CD4-positive, alpha-beta T cell treated with Interleukin-17A for 4 hours (primary cell): ENCODE data around the gene COL16A1.
A peak's percentile ranks its signal among the peaks of the same experiment; 100 is the strongest.

ENCODE experiments used
- DNase-seq: peaks from one replicate; pipeline ENCODE4 v3.0.0-alpha.2; 2020; ENCODE audit warnings: mixed read lengths

The COL16A1 gene

GRCh38 chr1:31621847-31622730 lies 81.7 kb downstream of the COL16A1 start:
- DNase-seq = no peak

- DNase-seq = no peak
These were observed 82.4 kb downstream of the COL16A1 start for GRCh38 chr1:31621498-31621820.

- DNase-seq = no peak
These were observed 83.0 kb downstream of the COL16A1 start for GRCh38 chr1:31620631-31621497.

GRCh38 chr1:31618916-31619846 lies 84.6 kb downstream of the COL16A1 start:
- no peak for DNase-seq

GRCh38 chr1:31617916-31618746 lies 85.7 kb downstream of the COL16A1 start:
- peak; percentile 50 for DNase-seq

- DNase-seq = no peak
These were observed 86.5 kb downstream of the COL16A1 start, which contains the start of gene HCRTR1 for GRCh38 chr1:31617218-31617915. Gene HCRTR1 (plus strand): TSS chr1:31617689. CDS start chr1:31619193, 1,504 bp downstream.

- no peak for DNase-seq
These were observed 87.9 kb downstream of the COL16A1 start for GRCh38 chr1:31615939-31616338.

- no peak for DNase-seq
These were observed 88.4 kb downstream of the COL16A1 start for GRCh38 chr1:31615414-31615813.

- DNase-seq = no peak
These were observed 89.3 kb downstream of the COL16A1 start for GRCh38 chr1:31614414-31615005.

GRCh38 chr1:31609514-31610118 lies 94.2 kb downstream of the COL16A1 start:
- no peak for DNase-seq

GRCh38 chr1:31607360-31607759 lies 96.5 kb downstream of the COL16A1 start:
- DNase-seq = no peak

GRCh38 chr1:31605908-31606427 lies 97.8 kb downstream of the COL16A1 start:
- DNase-seq = no peak
